GM19238 (cell line): Measurements from ENCODE around the gene PIP5K1B.

Experiments used
- DNase-seq: peaks from one replicate; pipeline ENCODE4 v3.0.0; 2011; ENCODE audit warnings: low spot score; ENCODE audit not compliant: insufficient read length

Gene PIP5K1B

DNA sequence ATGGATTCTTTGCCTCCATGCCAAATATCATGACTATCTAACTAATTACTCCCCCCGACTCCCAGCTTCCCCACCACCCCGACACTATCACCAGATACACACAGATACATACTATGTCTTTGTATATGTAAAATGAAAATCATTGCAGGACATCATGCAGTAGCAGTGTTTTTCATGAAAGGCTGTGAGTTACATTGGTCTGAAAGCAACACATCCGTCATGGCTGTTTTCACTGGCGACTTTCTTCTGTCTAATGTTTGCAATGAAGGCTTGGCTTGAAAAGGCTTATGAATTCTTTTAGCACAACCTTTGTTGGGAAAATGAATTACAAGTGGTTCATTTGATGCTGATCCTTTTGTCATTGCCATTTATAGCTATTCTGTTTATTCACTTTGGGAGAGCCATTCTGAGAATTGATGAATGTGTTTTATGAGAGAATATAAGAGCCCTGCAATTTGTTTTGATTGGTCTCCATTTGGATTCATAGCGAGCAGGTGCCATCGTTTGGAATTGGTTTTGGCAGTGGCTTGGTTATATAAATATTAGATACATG, 103.4 kb downstream of the PIP5K1B start:
- DNase-seq, result no peak

DNA sequence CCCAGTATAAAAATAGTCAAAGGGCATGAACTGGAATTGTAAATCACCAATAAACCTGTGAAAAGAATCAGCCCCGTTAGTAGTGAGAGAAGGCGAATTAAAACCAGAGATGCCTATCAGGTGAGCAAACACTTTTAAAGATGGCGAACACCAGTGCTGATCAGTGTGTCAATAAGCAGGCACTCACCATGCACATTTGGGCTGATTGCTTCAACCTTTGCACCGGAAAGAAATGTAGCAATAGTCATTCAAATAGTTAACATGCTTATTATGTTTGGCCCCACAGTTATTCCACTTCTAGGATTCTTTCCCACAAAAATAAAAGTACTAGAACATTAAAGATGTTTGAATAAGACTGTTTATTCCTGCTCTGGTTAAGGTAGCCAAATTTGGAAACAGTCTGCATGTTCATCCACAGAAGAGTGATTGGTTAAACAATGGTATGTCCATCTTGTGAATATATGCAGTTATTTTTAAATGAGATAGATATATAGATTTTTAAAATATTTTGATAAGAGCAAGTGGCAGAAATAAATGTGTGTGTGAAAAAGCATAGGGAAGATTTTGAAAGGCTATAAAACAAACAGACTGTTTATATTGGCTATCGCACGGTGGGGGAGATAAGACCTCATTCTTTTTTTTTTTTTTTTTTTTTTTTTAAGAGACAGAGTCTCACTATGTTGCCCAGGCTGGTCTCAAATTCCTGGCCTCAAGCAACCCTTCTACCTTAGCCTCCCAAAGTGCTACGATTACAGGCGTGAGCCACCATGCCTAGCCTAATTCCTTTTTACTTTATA, 112.2 kb downstream of the PIP5K1B start:
- no peak for DNase-seq

DNA sequence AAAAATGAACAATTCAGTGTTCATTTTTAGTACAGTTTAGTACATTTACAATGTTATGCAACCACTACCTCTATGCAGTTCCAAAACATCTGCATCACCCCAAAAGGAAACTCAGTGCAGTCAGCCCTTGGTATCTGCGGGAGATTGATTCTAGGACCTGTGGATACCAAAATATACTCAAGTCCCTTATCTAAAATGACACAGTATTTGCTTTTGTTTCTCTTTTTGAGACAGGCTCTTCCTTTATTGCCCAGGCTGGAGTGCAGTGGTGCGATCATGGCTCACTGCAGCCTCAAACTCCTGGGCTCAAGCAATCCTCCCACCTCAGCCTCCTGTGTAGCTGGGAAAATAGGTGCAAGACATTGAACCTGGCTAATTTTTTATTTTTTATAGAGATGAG, 114.0 kb downstream of the PIP5K1B start:
- no peak for DNase-seq

DNA sequence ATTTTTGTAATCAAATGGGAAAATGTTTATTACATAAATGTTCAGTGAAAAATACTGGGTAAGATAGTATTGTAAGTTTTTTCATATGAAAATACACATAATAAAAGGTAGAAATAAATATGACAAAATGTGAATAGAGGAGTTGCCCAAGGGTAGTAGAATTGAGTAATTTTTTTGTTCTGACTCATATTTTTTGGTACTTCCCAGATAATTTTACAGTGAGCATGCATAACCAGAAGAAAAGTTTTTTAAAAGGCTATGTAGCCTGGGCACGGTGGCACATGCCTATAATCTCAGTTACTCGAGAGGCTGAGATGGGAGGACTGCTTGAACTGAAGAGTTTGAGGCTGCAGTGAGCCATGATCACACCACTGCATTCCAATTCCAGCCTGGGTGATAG, 116.9 kb downstream of the PIP5K1B start:
- DNase-seq, result no peak

DNA sequence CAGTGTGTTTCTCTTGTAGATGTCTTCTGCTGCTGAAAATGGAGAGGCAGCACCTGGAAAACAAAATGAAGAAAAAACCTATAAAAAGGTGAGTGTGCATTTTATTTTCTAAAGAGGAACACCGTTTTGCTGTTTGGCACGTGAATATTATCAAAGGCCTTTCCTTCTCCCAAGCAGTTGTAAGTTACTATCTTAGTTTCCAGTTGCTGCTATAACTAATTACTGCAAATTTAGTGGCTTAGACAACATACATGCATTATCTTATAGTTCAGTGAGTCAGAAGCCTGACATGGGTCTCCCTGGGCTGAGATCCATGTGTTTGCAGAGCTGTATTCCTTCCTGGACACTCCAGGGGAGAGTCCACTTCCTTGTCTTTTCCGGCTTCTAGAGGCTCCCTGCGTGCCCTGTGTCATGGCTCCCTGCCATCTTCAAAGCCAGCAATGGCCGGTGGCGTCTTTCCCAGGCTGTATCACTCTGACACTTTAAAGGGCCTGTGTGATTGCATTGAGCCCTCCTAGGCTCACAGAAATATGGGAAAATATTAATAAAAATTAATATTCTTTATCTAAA, 117.6 kb downstream of the PIP5K1B start:
- no peak for DNase-seq

DNA sequence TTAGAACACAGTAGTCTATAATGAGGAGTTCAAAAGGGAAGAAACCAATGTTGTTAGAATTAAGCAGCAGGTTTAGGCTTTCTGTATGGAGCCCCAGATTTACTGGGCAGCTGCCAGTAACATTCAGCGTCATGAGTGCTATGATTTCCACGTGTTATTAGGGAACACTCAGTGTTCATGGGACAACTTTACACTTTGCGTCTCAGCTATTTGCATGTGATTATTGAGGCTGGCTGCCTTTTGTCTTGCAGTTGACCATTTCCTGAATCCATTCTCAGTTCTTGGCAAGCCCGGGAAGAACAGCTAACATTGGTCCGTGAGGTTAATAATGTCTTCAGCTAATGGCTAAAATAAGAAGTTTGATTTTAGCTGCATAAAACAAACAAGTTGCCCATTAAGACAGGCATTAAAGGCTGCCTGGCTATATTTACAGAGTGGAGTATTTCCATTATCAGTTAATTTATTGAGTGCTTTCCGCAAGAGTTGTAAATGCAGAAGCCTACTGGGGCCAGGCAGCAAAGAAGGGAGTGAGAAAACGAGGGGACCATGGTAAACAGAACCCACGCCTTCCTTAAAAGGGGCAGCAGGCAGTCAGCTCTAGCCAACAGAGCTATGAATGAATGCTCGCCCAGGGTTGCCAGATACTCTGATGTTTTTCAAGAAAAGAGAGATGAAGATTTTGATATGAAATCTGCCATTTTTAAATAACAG, 120.9 kb downstream of the PIP5K1B start:
- DNase-seq, result no peak

DNA sequence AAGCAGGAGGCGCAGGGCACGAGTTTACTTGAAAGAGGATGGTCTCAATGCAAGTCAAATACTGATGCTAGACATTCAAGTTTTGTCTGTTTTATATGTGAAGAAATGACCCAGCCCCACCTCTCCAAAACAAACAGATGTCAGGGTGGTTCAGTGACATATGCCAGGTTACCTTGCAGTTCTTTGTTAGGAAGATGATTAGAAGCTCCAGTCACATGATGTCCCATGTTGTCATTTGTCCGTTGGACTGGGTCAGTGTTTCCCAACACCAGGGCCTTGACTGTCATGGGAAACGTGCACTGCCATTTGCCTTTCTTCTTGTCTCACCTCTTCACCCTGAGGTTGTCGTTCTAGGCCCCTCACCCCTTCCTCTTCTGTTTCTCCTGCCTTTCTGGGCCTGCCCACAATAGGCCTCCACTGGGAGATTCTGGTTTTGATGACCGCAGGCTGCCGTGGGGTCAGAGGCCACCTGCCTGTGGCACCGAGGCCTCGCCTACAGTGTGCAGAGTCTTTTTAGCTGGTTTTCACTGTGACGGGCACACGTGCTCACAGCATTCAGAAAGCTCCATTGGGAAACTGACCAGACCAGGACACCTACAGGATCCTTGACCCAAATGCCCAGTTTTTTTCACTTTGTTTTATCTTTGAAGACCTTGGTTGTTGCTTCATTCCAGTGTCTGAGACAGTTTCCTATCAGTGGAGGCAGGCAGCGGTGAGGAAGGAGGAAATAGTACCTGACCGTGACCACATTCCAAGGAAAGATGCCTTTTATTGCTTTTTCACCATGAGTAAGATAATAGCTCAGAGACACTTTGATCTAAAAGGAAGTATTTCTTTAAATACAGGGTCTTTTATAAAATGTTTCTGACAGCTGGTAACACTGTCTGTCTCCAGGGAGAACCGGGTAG, 123.1 kb downstream of the PIP5K1B start:
- DNase-seq, result no peak

DNA sequence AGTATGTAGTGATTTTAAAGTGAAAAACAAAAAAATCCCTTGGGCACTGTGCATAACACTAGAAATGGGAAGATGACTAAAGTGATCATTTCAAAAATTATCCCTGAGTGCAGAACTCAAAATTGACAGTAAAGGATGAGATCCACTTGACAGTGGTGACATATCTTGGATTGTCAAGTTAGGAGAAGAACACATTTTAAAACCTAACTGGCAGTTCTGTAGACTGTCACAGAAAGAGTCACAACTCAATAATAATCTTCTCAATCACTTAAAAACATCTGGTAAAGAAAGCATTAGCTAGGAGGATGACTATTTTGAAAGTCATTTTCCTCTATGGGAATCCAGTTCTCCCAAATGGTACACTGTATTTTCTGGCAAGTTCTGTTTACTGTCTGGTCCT, 127.1 kb downstream of the PIP5K1B start:
- DNase-seq, result no peak

DNA sequence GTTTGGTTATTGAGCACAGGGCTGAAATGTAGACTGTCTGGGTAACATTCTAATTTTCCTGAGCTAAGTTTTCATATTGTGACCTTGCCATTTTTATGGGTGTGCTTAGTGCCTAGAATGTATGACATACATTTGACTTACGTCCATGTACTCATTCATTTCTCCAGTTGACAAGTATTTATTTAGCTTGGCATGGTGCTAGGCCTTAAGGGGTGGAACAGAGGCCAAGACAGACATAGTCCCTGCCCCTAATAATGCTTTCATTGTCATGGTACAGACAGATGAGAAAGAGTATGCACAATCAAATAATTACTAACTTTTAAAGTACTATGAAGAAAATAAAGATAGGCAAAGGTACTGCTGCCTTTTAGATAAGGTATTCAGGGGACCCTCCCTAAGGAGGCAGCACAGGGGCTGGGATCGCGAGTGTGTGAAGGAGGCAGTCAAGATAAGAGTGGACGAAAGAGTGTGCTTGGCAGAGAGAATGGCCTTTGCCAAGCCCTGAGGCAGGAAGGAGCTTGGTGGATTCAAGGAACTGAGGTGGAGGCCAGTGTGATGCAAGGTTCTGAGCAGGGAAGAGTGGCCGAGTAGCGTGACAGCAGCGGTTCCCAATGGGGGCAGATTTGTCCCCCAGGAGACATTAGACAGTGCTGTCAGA, 128.0 kb downstream of the PIP5K1B start:
- no peak for DNase-seq

DNA sequence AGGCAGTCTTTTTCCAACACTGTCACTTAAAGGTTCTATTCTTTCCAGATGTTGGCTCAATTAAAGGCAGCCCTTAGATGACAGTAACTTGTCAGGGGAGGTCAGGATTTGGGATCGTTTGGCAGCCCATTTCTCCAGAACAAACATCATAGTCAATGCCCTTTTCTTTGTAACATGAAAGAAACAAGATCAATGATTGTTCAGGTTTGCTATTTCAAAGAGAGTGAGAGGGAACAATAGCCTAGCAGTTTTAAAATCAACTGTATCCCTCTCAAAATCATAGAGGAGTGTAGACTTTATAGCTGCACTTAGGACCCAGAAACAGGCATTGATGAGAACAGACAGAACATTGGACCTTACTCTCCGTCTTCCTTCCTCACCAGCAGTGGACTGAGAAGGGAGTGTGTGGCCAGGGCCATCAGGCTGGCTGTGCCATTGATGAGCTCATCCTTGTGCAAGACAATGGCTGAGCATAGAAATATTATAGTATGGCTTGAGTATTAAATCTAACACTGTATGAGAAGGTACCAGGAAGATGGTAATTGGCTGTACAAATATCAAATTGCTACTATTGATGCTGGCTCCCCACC, 130.0 kb downstream of the PIP5K1B start:
- no peak for DNase-seq

DNA sequence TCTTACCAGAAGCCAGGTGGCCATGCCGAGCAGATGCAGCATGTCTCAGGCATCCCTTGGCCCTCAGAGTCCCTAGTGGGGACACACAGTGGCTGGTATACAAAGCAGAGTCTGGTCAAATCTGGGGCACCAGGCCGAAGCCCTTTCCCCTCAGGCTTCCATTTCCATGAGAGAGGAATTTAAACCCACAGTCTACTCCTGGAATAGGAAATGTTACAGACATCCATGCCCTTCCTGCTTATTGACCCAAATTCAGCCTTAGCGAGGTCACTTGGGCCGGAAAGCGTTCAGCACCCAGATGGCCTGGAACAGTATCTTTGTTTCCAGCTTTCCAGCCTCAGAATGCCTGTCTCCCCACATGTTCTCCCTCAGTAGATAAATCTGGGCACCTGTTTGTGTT, 131.7 kb downstream of the PIP5K1B start:
- no peak for DNase-seq

DNA sequence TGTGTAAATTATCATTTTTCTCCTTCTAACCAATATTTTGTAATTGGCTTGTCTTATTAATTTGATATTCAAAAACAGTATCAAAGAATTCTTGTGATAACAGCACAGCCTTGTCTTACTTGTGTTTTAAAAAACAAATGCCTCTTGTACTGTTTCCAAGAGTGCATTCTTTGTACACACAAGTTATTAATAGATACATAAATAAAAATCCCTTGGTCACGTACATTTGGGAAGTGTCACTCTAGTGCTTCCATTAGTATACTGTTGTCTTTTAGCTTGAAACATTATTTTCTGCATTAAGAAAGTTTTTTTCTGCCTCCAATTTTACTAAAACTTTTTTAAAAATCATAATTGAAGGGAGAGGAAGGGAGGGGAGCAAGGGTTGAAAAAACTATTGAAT, 133.2 kb downstream of the PIP5K1B start:
- no peak for DNase-seq

DNA sequence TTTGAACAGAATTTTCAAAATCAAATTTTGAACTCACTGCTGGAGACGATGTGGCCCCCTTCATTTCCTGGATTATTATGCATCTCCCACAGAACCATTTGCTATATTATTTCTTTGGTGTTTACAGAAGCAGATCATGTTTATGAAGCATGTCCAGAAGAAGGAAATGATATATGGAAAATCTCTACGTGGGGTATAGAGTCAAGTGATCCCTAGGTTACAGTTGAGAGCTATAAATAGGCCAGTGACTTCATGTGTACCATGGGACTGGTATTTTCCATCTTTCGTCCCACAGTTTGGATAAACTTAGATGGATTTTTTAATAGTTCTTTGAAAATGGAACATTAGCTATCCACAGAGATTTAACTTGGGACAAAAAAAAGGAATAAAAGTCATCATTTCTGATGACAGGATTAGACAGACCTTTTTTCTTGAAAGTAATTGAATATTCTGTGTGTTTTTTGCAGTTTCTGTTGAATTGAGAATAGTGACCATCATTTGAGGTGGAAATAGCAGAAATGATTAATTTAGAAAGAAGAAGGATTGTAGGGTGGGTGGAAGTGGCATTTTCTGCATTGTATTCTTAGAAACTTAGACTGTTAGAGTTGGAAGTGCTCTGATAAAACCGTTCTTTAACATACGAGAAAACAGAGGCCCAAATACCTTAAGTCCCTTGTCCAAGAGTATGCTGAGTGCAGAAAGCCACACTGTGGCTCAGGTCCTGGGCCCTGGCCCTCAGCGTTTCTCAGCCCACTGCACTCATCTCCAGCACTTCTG, 136.4 kb downstream of the PIP5K1B start:
- no peak for DNase-seq

DNA sequence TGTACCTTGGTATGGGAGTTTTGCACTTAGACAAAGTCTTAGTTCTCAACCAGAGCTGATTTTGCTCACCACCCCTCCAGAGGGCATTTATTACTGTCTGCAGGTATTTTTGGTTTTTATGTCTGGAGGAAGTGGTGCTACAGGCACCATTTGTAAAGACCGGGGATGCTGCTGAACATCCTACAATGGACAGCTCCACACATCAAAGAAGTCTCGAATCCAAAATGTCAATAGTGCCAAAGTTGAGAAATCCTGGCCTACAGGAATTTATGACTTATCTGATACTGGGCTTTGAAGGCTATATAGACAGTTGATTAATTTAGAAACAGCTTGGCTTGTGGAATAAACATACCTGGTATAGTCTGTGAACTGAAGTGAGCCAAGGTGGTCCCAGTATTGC, 137.5 kb downstream of the PIP5K1B start:
- DNase-seq, result no peak

DNA sequence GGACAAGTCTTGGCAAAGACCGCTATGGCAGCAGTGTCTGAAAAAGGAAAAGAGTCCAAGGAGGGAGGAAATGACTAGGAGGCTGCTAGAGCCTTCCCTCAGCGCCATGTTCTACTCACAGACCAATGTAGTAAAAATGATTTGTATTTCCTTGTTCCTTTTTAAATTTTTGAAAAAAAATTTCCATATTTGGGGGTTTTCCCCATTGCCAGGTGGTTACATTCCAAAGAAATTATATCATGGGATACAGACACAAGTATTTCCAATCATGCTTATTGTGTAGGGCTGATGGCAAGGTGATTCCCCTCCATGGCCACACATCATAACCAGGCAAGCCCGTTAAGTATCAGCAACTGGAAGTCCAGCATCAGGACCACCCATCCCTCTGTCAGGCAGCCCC, 138.2 kb downstream of the PIP5K1B start:
- no peak for DNase-seq

DNA sequence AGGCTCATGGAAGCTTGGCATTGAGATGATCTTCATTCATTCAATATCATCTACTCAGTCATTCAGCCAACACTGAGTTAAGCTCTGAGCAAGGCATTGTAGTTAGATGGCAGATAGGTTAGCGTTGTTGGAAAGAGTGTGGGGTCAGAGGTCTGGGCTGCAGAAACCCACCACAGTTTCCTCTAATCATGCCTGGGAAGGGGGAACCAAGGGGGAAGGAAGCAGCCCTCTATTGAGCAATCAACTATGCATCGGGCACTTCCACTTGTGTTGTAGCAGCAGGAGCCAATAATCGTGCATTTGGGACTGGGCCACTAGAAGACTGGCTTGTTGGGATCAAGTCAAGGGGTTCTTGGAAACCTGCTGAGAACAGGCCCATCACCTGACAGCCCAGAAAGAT, 139.1 kb downstream of the PIP5K1B start:
- no peak for DNase-seq

DNA sequence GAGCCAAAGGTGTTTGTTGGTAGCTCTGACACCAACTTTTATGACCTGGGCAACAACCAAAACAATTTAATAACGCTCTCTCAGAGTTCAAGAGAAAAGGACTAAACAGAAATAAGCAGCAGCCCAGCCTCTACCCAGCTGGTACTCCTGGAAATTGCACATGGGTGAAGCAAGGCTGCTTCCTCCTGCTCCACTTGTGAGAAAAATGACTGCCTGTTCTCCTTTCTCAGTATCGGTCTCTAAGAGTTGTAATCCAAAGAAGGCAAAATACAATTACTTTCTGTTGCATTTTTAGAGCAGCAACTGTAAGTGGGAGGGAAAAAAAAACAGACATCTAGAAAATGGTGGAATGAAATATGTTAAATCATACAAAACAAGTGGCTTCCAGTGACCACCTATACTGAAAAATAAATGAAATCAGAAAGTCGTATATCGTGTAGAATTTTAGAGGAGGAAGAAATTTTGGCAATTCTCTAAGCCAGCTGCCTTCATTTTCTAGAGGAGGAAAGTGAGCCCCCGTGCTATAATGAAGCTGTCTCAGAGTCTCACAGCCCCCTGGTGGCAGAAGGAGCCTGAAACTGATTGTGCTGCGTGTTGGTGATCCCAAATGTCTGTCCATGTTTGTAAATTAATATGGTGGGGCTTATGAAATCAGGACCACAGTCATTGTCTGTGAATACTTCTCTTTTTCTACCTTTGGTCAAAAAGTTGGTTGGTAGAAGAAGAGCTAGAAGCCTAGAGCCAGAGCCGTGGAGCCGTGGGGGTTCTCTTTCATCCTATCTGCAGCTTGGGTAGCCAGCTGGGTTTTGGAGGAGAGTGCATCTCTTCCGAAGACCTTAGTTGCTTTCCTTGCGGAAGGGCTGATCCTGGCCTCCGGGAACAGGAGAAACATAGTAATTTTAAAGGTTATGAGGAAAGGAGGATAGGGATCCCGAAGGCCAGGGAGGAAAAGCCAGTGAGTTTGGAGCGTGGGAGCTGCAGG, 139.9 kb downstream of the PIP5K1B start:
- peak; percentile 25 for DNase-seq

DNA sequence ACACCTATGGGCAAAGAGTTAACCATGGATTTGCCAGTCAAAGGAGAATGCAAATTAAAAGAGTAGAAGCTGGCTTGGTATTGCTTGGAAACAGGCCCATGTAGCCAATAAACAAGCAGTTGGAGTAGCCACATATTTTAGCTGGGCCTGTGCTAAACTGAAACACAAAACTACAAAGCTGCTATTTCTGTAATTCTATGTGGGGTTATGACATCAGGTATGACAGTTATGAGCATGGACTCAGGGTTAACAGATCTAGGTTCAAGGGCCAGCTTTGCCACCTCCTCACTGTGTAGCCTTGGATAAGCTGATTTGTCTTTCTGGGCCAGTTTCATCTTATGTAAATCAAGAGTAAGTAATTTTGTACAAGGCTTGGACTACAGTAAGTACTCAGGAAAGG, 142.7 kb downstream of the PIP5K1B start:
- DNase-seq, result no peak
